Measurements from ENCODE around the gene NSD2.

NSD2 gene

GRCh38 chr4:1882850-1883271, 11.7 kb downstream of the NSD2 start:
- H3K36me3 ChIP-seq (ENCODE audit: insufficient read depth, low read length): no peaks in the 10 kb centered on the region; the same call in 1 of the 2 replicates
- H3K4me3 ChIP-seq (ENCODE audit: low read length): no peak overlapping the region
- H3K9ac ChIP-seq (ENCODE audit: low read depth, low read length): no peak overlapping the region
- H3K27me3 ChIP-seq (ENCODE audit: insufficient read depth, low read length): no peaks in the 10 kb centered on the region
- 0 out of 2 replicates have a peak, but pooled peaks cover 3% of the 10 kb centered on the region for H3K4me1 ChIP-seq (ENCODE audit: insufficient read depth, low read length)
- H3K27ac ChIP-seq (ENCODE audit: low read depth, low read length): no peak overlapping the region
- 92% methylated on average over 1 of the region's 1 CpG for WGBS
- no peaks in the 10 kb centered on the region for H3K9me3 ChIP-seq (ENCODE audit: insufficient read depth, low read depth, low read length)

GRCh38 chr4:1883583-1883982, 12.4 kb downstream of the NSD2 start:
- H3K36me3 ChIP-seq (ENCODE audit: insufficient read depth, low read length): no peaks in the 10 kb centered on the region; the same call in 1 of the 2 replicates
- H3K27ac ChIP-seq (ENCODE audit: low read depth, low read length): no peak overlapping the region
- H3K9me3 ChIP-seq (ENCODE audit: insufficient read depth, low read depth, low read length): no peaks in the 10 kb centered on the region
- no peaks in the 10 kb centered on the region for H3K27me3 ChIP-seq (ENCODE audit: insufficient read depth, low read length)
- no peak overlapping the region for H3K4me3 ChIP-seq (ENCODE audit: low read length)
- H3K4me1 ChIP-seq (ENCODE audit: insufficient read depth, low read length): 0 out of 2 replicates have a peak, but pooled peaks cover 3% of the 10 kb centered on the region
- H3K9ac ChIP-seq (ENCODE audit: low read depth, low read length): no peak overlapping the region
- 94% methylated on average over 7 of the region's 8 CpGs for WGBS

- no peaks in the 10 kb centered on the region for H3K27me3 ChIP-seq (ENCODE audit: insufficient read depth, low read length)
- H3K4me3 ChIP-seq (ENCODE audit: low read length): no peak overlapping the region
- H3K4me1 ChIP-seq (ENCODE audit: insufficient read depth, low read length): no peaks in the 10 kb centered on the region
- no peaks in the 10 kb centered on the region; the same call in 1 of the 2 replicates for H3K36me3 ChIP-seq (ENCODE audit: insufficient read depth, low read length)
- no peaks in the 10 kb centered on the region for H3K9me3 ChIP-seq (ENCODE audit: insufficient read depth, low read depth, low read length)
- WGBS: 93% methylated on average over 2 of the region's 2 CpGs
- no peak overlapping the region for H3K9ac ChIP-seq (ENCODE audit: low read depth, low read length)
- no peak overlapping the region for H3K27ac ChIP-seq (ENCODE audit: low read depth, low read length)
Measured at GRCh38 chr4:1885414-1885813, 14.2 kb downstream of the NSD2 start.

GRCh38 chr4:1887052-1887451, 15.9 kb downstream of the NSD2 start:
- no peaks in the 10 kb centered on the region for H3K4me1 ChIP-seq (ENCODE audit: insufficient read depth, low read length)
- no peak overlapping the region for H3K9ac ChIP-seq (ENCODE audit: low read depth, low read length)
- 90% methylated on average over 2 of the region's 2 CpGs for WGBS
- no peaks in the 10 kb centered on the region for H3K27me3 ChIP-seq (ENCODE audit: insufficient read depth, low read length)
- H3K9me3 ChIP-seq (ENCODE audit: insufficient read depth, low read depth, low read length): no peaks in the 10 kb centered on the region
- no peaks in the 10 kb centered on the region; the same call in 1 of the 2 replicates for H3K36me3 ChIP-seq (ENCODE audit: insufficient read depth, low read length)
- no peak overlapping the region for H3K27ac ChIP-seq (ENCODE audit: low read depth, low read length)
- H3K4me3 ChIP-seq (ENCODE audit: low read length): no peak overlapping the region

- H3K27ac ChIP-seq (ENCODE audit: low read depth, low read length): no peak overlapping the region
- H3K36me3 ChIP-seq (ENCODE audit: insufficient read depth, low read length): peaks cover 7% of the 10 kb centered on the region; the same call in 1 of the 2 replicates
- no peaks in the 10 kb centered on the region for H3K4me1 ChIP-seq (ENCODE audit: insufficient read depth, low read length)
- no peak overlapping the region for H3K9ac ChIP-seq (ENCODE audit: low read depth, low read length)
- 95% methylated on average over 11 of the region's 11 CpGs for WGBS
- no peaks in the 10 kb centered on the region for H3K27me3 ChIP-seq (ENCODE audit: insufficient read depth, low read length)
- H3K4me3 ChIP-seq (ENCODE audit: low read length): no peak overlapping the region
- no peaks in the 10 kb centered on the region for H3K9me3 ChIP-seq (ENCODE audit: insufficient read depth, low read depth, low read length)
Measured at GRCh38 chr4:1890979-1891570, 19.9 kb downstream of the NSD2 start.

GRCh38 chr4:1895971-1896657, 24.9 kb downstream of the NSD2 start:
- H3K36me3 ChIP-seq (ENCODE audit: insufficient read depth, low read length): peaks cover 15% of the 10 kb centered on the region

GRCh38 chr4:1896658-1896991, 25.4 kb downstream of the NSD2 start:
- Histone ChIP-seq H3K27ac (ENCODE audit: low read depth, low read length) (no peak overlapping the region), H3K9me3 (ENCODE audit: insufficient read depth, low read depth, low read length) (no peaks in the 10 kb centered on the region), H3K4me3 (ENCODE audit: low read length) (no peak overlapping the region), H3K9ac (ENCODE audit: low read depth, low read length) (no peak overlapping the region), H3K27me3 (ENCODE audit: insufficient read depth, low read length) (no peaks in the 10 kb centered on the region), H3K36me3 (ENCODE audit: insufficient read depth, low read length) (peaks cover 21% of the 10 kb centered on the region), H3K4me1 (ENCODE audit: insufficient read depth, low read length) (no peaks in the 10 kb centered on the region)
- WGBS: 93% methylated on average over 6 of the region's 6 CpGs

More at GRCh38 chr4:1895971-1896657, 24.9 kb downstream of the NSD2 start:
- H3K9me3 ChIP-seq (ENCODE audit: insufficient read depth, low read depth, low read length): no peaks in the 10 kb centered on the region
- no peak overlapping the region for H3K4me3 ChIP-seq (ENCODE audit: low read length)
- no peaks in the 10 kb centered on the region for H3K27me3 ChIP-seq (ENCODE audit: insufficient read depth, low read length)
- no peak overlapping the region for H3K27ac ChIP-seq (ENCODE audit: low read depth, low read length)
- H3K9ac ChIP-seq (ENCODE audit: low read depth, low read length): no peak overlapping the region
- no peaks in the 10 kb centered on the region for H3K4me1 ChIP-seq (ENCODE audit: insufficient read depth, low read length)
- WGBS: 94% methylated on average over 8 of the region's 8 CpGs

GRCh38 chr4:1898007-1898406, 26.8 kb downstream of the NSD2 start:
- no peak overlapping the region for H3K27ac ChIP-seq (ENCODE audit: low read depth, low read length)
- H3K9ac ChIP-seq (ENCODE audit: low read depth, low read length): no peak overlapping the region
- no peaks in the 10 kb centered on the region for H3K4me1 ChIP-seq (ENCODE audit: insufficient read depth, low read length)
- H3K36me3 ChIP-seq (ENCODE audit: insufficient read depth, low read length): peaks cover 32% of the 10 kb centered on the region
- no peaks in the 10 kb centered on the region for H3K9me3 ChIP-seq (ENCODE audit: insufficient read depth, low read depth, low read length)
- no peak overlapping the region for H3K4me3 ChIP-seq (ENCODE audit: low read length)
- H3K27me3 ChIP-seq (ENCODE audit: insufficient read depth, low read length): no peaks in the 10 kb centered on the region
- 97% methylated on average over 6 of the region's 6 CpGs for WGBS

- Histone ChIP-seq H3K9me3 (ENCODE audit: insufficient read depth, low read depth, low read length) (no peaks in the 10 kb centered on the region), H3K4me1 (ENCODE audit: insufficient read depth, low read length) (no peaks in the 10 kb centered on the region), H3K9ac (ENCODE audit: low read depth, low read length) (no peak overlapping the region), H3K27me3 (ENCODE audit: insufficient read depth, low read length) (no peaks in the 10 kb centered on the region), H3K27ac (ENCODE audit: low read depth, low read length) (no peak overlapping the region), H3K4me3 (ENCODE audit: low read length) (no peak overlapping the region), H3K36me3 (ENCODE audit: insufficient read depth, low read length) (peaks cover 34% of the 10 kb centered on the region)
- WGBS: 89% methylated on average over 1 of the region's 1 CpG
Measured at GRCh38 chr4:1898681-1899080, 27.5 kb downstream of the NSD2 start.

GRCh38 chr4:1899149-1900086, 28.2 kb downstream of the NSD2 start:
- Histone ChIP-seq H3K27ac (ENCODE audit: low read depth, low read length) (no peak overlapping the region), H3K4me3 (ENCODE audit: low read length) (no peak overlapping the region), H3K36me3 (ENCODE audit: insufficient read depth, low read length) (peaks cover 39% of the 10 kb centered on the region), H3K9me3 (ENCODE audit: insufficient read depth, low read depth, low read length) (no peaks in the 10 kb centered on the region), H3K27me3 (ENCODE audit: insufficient read depth, low read length) (no peaks in the 10 kb centered on the region), H3K9ac (ENCODE audit: low read depth, low read length) (no peak overlapping the region), H3K4me1 (ENCODE audit: insufficient read depth, low read length) (no peaks in the 10 kb centered on the region)
- 39% methylated on average over 15 of the region's 15 CpGs for WGBS

- Histone ChIP-seq H3K27me3 (ENCODE audit: insufficient read depth, low read length) (no peaks in the 10 kb centered on the region), H3K9me3 (ENCODE audit: insufficient read depth, low read depth, low read length) (no peaks in the 10 kb centered on the region), H3K36me3 (ENCODE audit: insufficient read depth, low read length) (peaks cover 44% of the 10 kb centered on the region), H3K4me3 (ENCODE audit: low read length) (no peak overlapping the region), H3K4me1 (ENCODE audit: insufficient read depth, low read length) (no peaks in the 10 kb centered on the region), H3K9ac (ENCODE audit: low read depth, low read length) (no peak overlapping the region), H3K27ac (ENCODE audit: low read depth, low read length) (no peak overlapping the region)
Measured at GRCh38 chr4:1900087-1900433, 28.9 kb downstream of the NSD2 start.
